GM21390 (cell line): ENCODE measurements around the gene PLA1A.
A peak's percentile ranks its signal among the peaks of the same experiment; 100 is the strongest.

Experiments used
- ATAC-seq: cut with Tn5 transposase; IDR thresholded peaks from one replicate; pipeline ENCODE4 v1.9.1; 2021; ENCODE audit not compliant: unreplicated experiment

Gene PLA1A

GRCh38 chr3:119604878-119605277, 7.2 kb downstream of the PLA1A start:
- ATAC-seq: no peak

- no peak for ATAC-seq
Observed at GRCh38 chr3:119608405-119609000, 10.8 kb downstream of the PLA1A start.

GRCh38 chr3:119609301-119609700, 11.6 kb downstream of the PLA1A start:
- ATAC-seq: no peak

- ATAC-seq: no peak
Observed at GRCh38 chr3:119611664-119612063, 14.0 kb downstream of the PLA1A start.

- no peak for ATAC-seq
Observed at GRCh38 chr3:119613201-119613600, 15.5 kb downstream of the PLA1A start.

GRCh38 chr3:119613872-119614271, 16.2 kb downstream of the PLA1A start:
- no peak for ATAC-seq

GRCh38 chr3:119616056-119616455, 18.4 kb downstream of the PLA1A start:
- no peak for ATAC-seq

GRCh38 chr3:119619094-119619493, 21.4 kb downstream of the PLA1A start:
- ATAC-seq: no peak

- ATAC-seq: no peak
Observed at GRCh38 chr3:119620899-119621298, 23.2 kb downstream of the PLA1A start.

GRCh38 chr3:119624002-119624720, 26.5 kb downstream of the PLA1A start:
- ATAC-seq: no peak

GRCh38 chr3:119625451-119626153, 27.9 kb downstream of the PLA1A start:
- no peak for ATAC-seq

GRCh38 chr3:119626196-119626595, 28.5 kb downstream of the PLA1A start:
- no peak for ATAC-seq

- no peak for ATAC-seq
Observed at GRCh38 chr3:119627461-119627860, 29.8 kb downstream of the PLA1A start.

- peak; percentile 58 for ATAC-seq
Observed at GRCh38 chr3:119628390-119628789, 30.7 kb downstream of the PLA1A start.

GRCh38 chr3:119628816-119629445, 31.2 kb downstream of the PLA1A start:
- peak; percentile 26 for ATAC-seq

GRCh38 chr3:119630128-119630879, 32.6 kb downstream of the PLA1A start:
- no peak for ATAC-seq

- no peak for ATAC-seq
Observed at GRCh38 chr3:119630880-119631329, 33.2 kb downstream of the PLA1A start.

- ATAC-seq: no peak
Observed at GRCh38 chr3:119631516-119631915, 33.8 kb downstream of the PLA1A start.

- no peak for ATAC-seq
Observed at GRCh38 chr3:119632216-119632615, 34.5 kb downstream of the PLA1A start.

- no peak for ATAC-seq
Observed at GRCh38 chr3:119632829-119633228, 35.1 kb downstream of the PLA1A start.

- no peak for ATAC-seq
Observed at GRCh38 chr3:119635719-119636118, 38.0 kb downstream of the PLA1A start.
